WI38 (cell line): ENCODE results near the gene ZNF431.
"Not testable (repeated sequence)": the region's sequence is repeated elsewhere in the genome, so short reads cannot be mapped to it uniquely, and the experiment has no call there.

Experiments used
- H3K4me3 ChIP-seq: 2 replicates; pipeline ENCODE4 v1.5.1; 2011; ENCODE audit warnings: low read depth, mild to moderate bottlenecking, control low read depth, low read length
- TF ChIP-seq, protein P1 (sequence below): IDR thresholded peaks from 2 replicates; pipeline ENCODE4 v1.5.1; 2012; ENCODE audit warnings: low read depth, mild to moderate bottlenecking, control low read depth, low read length

The ZNF431 gene

GRCh38 chr19:21130097-21130775, 11.6 kb upstream of the ZNF431 start:
- TF ChIP-seq, protein P1, sequence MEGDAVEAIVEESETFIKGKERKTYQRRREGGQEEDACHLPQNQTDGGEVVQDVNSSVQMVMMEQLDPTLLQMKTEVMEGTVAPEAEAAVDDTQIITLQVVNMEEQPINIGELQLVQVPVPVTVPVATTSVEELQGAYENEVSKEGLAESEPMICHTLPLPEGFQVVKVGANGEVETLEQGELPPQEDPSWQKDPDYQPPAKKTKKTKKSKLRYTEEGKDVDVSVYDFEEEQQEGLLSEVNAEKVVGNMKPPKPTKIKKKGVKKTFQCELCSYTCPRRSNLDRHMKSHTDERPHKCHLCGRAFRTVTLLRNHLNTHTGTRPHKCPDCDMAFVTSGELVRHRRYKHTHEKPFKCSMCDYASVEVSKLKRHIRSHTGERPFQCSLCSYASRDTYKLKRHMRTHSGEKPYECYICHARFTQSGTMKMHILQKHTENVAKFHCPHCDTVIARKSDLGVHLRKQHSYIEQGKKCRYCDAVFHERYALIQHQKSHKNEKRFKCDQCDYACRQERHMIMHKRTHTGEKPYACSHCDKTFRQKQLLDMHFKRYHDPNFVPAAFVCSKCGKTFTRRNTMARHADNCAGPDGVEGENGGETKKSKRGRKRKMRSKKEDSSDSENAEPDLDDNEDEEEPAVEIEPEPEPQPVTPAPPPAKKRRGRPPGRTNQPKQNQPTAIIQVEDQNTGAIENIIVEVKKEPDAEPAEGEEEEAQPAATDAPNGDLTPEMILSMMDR = no peak
- H3K4me3 ChIP-seq = no peak overlapping the region

DNA sequence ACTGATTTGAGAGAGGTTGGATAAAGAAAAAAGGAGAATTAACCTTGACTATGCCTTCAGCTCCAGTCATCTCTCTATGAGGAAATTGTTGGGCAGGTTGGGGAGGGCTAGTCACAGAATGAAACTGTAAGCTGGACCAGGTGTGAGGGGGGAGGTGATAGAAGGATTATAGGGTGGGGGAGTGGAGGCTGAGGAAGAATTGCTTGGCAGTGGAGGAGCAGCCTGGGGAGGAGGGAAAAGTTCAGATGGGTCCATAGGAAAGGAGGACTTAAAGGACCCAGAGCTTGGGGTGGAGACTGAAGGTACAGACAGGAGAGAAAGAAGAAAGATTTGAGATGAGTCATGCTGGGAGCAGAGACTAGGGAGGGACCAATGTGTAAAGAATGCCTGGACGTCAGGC, 8.2 kb upstream of the ZNF431 start:
- TF ChIP-seq, protein P1 = no peak
- no peak overlapping the region for H3K4me3 ChIP-seq

- H3K4me3 ChIP-seq = no peak overlapping the region
- TF ChIP-seq, protein P1 = no peak
Measured at GRCh38 chr19:21134934-21135366, 6.9 kb upstream of the ZNF431 start.

- TF ChIP-seq, protein P1 = no peak
- H3K4me3 ChIP-seq = no peak overlapping the region
Measured at GRCh38 chr19:21135433-21135832, 6.4 kb upstream of the ZNF431 start.

GRCh38 chr19:21138130-21138529, 3.7 kb upstream of the ZNF431 start:
- H3K4me3 ChIP-seq = no peak overlapping the region
- TF ChIP-seq, protein P1 = no peak

DNA sequence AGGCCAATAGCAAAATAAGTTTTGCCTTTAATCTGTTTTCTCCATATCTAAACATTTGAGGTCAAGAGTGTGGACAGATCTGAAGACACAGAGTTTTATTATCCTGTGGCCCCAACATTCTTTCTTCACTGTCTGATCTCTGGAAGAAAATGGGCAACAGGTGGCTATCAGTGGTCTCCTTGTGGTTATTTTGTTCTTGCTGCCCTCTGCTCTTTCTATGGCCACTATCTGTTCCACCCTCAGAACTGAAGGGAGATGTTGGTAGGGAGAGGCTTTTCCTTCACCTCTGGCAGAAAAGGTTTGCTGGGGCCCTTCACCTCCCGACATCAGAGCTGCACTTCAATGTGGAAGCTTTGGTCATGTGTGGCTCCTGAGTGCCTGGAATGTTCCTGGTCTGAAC, 834 bp upstream of the ZNF431 start:
- H3K4me3 ChIP-seq = not testable (repeated sequence)

DNA sequence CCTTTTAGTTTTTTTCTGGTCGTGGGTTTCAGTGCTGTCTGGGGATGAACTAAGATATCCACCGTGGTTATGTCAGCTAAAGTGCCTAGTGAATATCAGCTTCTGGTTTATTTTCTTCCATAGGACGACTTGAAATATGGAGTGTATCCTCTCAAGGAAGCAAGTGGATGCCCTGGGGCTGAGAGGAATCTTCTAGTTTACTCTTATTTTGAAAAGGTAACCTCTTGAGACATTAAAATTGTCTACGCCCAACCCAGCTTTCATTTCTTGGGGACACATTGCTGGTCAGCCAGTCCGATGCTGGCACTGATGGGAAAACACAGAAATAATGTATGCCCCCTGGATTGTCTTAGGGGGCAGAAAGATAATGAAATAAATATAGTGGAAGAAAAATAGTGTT, 1.6 kb downstream of the ZNF431 start:
- TF ChIP-seq, protein P1 = no peak
- H3K4me3 ChIP-seq = no peak overlapping the region

GRCh38 chr19:21143854-21144253, 2.0 kb downstream of the ZNF431 start:
- TF ChIP-seq, protein P1 = no peak
- no peak overlapping the region for H3K4me3 ChIP-seq
